Loucy (cell line): ENCODE measurements around the gene SOS1.

Experiments
- EZH2phosphoT487 ChIP-seq: fragments of 200-600 bp; IDR thresholded peaks from 2 replicates; pipeline ENCODE4 v1.6.1; 2018; ENCODE audit warnings: antibody characterized with exemption, mild to moderate bottlenecking, moderate library complexity, borderline replicate concordance
- TF ChIP-seq, protein P1 (sequence below): fragments of 200-600 bp; sonication (generic); conservative IDR thresholded peaks from 2 replicates; pipeline ENCODE4 v1.5.1; 2014; ENCODE audit warnings: mild to moderate bottlenecking, antibody characterized with exemption, low read length

DNA sequence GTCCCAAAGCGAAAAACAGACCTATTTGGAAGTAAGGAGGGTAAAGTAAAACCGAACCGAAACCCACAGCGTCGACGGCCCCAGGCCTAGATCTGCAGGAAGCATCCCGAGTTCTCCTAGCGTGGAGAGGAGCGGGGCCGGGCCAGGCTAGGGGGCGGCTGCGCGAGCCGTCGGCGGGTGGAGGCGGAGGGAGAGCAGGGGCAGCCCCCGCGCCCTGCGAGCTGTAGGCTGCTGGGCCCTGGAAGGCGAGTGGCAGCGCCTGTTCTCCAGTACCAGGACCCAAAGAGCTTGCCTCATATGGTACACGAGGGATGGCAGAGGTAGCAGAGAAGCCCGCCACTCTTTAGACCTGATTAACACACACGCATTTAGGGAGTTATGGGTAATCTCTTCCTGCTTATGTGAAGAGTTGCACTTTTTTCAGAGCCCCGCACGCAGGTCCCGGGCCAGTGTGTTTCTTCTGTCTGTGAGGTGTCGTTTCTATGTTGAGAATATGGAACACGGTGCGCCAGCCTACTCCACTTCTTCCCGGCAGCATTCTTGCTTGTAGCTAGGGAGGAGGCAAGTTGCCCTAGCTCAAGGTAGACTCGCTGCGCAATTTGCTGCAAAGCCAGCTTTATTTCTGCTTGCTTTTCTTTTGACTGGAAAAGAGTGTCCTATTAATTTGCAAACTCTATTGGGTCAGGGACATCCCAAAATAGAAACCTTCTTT is 160.1 kb downstream of the SOS1 start:
- TF ChIP-seq, protein P1, sequence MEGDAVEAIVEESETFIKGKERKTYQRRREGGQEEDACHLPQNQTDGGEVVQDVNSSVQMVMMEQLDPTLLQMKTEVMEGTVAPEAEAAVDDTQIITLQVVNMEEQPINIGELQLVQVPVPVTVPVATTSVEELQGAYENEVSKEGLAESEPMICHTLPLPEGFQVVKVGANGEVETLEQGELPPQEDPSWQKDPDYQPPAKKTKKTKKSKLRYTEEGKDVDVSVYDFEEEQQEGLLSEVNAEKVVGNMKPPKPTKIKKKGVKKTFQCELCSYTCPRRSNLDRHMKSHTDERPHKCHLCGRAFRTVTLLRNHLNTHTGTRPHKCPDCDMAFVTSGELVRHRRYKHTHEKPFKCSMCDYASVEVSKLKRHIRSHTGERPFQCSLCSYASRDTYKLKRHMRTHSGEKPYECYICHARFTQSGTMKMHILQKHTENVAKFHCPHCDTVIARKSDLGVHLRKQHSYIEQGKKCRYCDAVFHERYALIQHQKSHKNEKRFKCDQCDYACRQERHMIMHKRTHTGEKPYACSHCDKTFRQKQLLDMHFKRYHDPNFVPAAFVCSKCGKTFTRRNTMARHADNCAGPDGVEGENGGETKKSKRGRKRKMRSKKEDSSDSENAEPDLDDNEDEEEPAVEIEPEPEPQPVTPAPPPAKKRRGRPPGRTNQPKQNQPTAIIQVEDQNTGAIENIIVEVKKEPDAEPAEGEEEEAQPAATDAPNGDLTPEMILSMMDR = no peak
- TF ChIP-seq EZH2phosphoT487 = no peak
